NCI-H1092 (cell line): ENCODE measurements around the gene MAP4K5.

ENCODE experiments used
- DNase-seq: peaks from one replicate; lab custom pipeline; 2025; lab: John Stamatoyannopoulos, UW

MAP4K5 gene

GRCh38 chr14:50476134-50476533 is 56.2 kb downstream of the MAP4K5 start:
- DNase-seq, result no peak

DNA sequence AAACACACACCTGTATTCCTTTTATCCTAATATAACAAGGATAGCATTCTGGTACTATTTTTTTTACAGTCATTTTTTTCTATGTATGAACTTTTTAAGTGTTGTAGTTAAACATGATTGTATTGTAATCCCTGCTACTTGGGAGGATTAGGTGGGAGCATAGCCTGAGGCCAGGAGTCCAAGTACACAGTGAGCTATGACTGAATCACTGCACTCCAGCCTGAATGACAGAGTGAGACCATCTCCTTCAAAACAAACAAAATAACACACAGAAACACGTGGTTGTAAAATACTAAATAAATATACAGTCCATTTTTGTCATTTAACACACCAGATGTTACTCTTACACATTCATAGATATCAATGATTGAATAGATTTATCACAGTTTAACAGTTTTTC is 56.9 kb downstream of the MAP4K5 start:
- DNase-seq, result no peak

DNA sequence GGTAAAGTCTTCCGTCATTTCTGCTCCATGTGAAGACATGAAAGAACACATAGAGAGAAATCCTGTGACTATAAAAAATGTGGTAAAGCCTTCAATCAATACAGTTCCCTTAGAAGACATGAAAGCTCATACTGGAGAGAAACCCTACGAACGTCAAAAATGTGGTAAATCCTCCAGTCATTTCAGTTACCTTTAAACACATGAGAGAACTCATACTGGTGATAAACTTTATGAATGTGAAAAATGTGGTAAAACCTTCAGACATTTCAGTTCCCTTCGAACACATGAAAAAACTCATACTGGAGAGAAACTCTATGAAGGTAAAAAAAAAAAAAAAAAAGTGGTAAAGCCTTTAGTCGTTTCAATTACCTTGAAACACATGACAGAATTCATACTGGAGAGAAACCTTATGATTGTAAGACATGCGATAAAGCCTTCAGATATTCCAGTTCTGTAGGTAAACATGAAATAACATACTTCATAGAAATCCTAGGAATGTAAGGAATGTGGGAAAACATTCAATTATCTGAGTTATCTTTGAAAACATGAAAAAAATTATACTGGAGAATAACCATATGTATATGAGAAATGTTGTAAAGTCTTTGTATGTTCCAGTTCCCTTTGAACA is 60.4 kb downstream of the MAP4K5 start:
- DNase-seq, result no peak

- no peak for DNase-seq
Measured at GRCh38 chr14:50469982-50470381, 62.4 kb downstream of the MAP4K5 start.

DNA sequence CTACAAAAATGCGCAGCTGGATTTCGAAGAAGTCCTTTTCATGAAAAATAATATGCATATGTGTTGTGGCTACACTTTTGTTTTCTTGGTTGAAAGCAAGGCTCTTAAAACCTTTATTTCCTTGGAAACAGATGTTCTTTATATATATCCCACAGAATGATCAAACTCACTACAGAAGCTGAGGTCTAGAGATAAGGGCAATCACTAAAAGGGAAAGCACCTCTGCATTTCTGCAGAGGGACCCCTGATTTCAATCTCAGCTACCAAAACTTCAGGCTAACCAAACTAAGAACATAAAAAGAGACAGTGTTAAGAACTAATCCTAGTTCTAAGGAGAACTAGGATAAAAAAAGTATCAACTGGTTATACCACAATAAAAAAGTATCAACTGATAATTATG is 70.3 kb downstream of the MAP4K5 start:
- DNase-seq, result no peak

DNA sequence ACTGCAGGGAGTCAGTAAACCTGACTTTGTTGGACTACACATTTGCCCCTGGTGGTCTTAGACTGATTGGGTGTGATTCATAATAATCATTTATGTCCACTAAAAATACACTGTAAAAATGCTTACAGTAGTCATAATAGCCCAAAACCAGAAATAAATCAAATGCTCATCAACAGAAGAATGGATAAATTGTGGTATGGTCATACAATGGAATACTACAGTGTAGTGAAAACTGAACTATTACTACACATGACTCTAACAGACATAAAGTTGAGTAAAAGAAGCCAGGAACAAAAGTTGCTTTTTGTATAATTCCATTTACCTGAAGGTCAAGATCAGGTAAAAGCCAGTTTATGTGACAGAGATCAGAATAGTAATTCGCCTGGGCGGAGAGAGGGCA is 78.5 kb downstream of the MAP4K5 start:
- DNase-seq, result no peak

DNA sequence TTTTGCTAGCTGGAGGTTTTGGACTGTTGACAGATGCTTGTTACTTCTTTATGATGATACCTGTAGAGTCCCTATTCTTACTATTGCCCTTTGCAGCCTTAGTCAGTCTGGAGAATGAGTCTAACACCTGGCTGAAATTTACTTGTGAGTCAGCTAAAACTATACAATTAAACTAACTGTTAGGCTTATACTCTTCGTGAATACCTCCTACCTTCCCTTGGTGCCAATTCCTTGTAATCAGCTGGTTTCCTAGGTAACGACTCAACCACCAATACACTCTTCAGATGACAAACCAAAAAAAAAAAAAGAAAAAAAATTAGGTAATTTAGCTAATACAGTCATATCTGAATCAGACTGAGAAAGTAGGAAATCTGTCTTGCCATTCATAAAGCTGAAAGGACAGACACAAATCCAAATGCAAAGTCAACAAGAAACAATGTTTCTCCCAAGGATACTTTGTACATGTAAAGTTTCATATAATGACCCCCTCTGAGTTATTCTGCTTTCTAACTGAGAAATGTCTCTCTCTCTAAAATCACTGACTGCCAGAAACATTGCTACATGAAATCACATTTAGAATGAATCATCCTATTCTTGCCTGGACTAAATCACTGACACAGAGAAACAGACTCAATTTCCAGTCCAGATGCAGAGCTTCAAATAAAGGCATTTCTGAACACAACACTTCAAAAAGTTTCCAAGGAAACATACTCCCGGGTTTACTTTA is 79.2 kb downstream of the MAP4K5 start:
- no peak for DNase-seq

GRCh38 chr14:50452296-50452695 is 80.1 kb downstream of the MAP4K5 start:
- DNase-seq, result peak; percentile 3

GRCh38 chr14:50451854-50452253 is 80.5 kb downstream of the MAP4K5 start:
- DNase-seq, result no peak

DNA sequence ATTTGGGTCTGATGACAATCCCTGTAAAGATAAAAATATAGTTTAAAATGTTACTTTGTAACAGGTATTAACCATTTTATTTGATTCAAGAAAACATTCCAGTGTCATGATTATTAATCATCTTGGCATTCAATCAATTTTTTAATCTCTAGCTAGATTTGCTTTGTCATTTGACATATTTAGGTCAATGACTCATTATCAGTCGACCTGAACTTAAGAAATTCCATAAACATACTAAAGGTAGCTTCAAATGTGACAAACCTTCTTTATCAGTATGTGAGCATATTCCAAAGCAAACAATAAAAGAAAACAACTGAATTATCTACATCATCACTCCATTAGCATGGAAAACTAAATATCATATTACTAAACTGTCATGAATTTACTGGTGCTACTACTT is 84.9 kb downstream of the MAP4K5 start:
- DNase-seq, result no peak

GRCh38 chr14:50434528-50434927 is 97.8 kb downstream of the MAP4K5 start:
- DNase-seq, result no peak

DNA sequence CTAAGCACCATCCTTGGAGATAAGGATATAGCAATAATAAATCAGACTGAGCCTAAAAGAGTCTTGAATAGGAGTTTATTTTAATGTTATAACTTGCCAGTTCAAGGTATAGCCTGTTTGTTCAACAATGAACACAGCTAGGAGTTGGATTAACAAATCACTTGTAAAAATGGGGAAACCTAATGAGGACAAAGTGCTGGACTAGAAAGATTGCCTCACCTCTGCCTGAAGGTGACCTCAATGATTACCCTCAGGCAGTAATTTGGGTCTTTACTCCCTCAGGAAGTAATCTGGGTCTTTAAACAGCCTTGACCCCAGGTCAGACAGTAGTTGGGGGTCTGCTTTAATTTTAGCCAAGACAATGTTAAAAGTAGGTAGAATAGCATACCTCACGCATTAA is 100.2 kb downstream of the MAP4K5 start:
- no peak for DNase-seq

- no peak for DNase-seq
Measured at GRCh38 chr14:50425816-50426215, 106.6 kb downstream of the MAP4K5 start.

DNA sequence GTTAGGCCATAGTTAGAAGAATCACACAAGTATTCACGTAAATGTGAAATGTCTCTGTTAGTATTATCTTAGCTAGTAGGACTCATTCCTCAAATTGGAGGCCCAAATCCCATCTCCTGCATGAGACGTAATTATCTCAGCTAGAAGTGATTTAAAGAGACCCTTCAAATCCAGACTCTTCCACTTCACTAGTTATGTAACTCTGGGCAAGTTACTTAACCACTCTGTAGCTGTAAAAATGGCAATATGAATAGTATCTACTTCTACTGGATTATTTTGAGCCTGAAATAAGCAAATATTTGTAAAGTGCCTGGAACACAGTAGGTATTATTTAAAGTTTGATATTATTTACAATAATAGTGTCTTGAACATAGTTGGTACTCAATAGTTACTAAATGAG is 107.3 kb downstream of the MAP4K5 start:
- no peak for DNase-seq

DNA sequence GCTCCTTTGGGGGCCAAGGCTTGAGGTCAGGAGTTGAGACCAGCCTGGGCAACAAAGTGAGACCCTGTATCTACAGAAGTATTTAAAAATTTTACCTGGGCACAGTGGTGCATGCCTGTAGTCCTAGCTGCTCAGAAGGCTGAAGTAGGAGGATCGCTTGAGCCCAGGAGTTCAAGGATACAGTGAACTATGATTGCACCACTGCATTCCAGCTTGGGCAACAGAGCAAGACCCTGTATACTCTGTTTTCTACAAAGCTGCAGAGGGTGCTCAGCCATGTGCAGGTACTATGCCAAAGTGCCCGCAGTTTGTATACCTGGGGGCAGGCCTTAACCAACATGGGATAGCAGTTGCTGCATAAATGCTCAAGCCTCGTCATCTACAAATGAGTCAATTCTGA is 108.8 kb downstream of the MAP4K5 start:
- DNase-seq, result no peak

- DNase-seq, result no peak
Measured at GRCh38 chr14:50421499-50421898, 110.9 kb downstream of the MAP4K5 start.

- no peak for DNase-seq
Measured at GRCh38 chr14:50417853-50418252, 114.5 kb downstream of the MAP4K5 start.

GRCh38 chr14:50410921-50411320 is 121.4 kb downstream of the MAP4K5 start:
- no peak for DNase-seq

DNA sequence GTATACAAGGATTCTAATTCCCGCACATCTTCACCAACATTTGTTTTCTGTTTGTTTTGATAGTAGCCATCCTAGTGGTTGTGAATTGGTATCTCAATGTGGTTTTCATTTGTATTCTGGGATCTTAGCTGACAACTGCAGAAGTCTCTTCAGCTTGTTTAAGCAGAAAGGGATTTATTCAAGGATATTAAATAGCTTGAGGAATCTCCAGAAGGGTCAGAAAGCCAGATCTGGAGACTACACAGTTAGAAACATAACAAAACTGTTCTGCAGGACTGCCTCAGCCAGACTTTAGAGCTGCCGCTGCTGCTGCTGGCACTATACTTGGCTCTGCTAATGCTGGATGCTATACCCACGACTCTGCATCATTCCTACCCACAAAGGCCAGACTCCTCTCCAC is 122.3 kb downstream of the MAP4K5 start:
- no peak for DNase-seq

- DNase-seq, result no peak
Measured at GRCh38 chr14:50407111-50407812, 125.1 kb downstream of the MAP4K5 start.

DNA sequence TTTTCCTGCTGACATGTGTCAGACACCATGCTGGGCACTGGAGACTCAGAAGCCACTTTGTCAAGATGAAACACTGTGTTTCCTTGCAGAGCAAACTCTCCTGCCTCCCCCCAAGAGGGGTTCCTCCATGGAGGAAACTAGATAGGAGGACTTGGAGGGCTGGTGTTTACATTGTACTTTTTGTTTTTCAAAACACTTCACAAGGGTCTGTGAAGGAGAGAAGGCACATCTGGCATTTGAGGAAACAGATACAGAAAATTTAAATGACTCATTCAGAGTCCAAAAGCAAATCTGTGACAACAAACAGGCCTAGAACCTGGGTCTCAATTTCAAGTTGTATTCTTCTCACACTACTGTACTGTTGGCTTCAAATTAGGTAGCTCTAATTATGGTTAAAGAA is 128.9 kb downstream of the MAP4K5 start:
- no peak for DNase-seq

GRCh38 chr14:50402965-50403364 is 129.4 kb downstream of the MAP4K5 start:
- no peak for DNase-seq

GRCh38 chr14:50400461-50400860 is 131.9 kb downstream of the MAP4K5 start:
- DNase-seq, result no peak
